H9 (cell line): Measurements from ENCODE around the gene TNPO3. TPM values are rescaled to one million over a fixed set of nuclear protein-coding genes. Genes with fewer than 3 reads are reported as not detected.

Experiments used
- DNase-seq: peaks from one replicate; pipeline ENCODE4 v3.0.0-alpha.2; 2017
- H2AFZ ChIP-seq: one replicate; pipeline ENCODE4 v1.6.1; 2013; ENCODE audit warnings: mild to moderate bottlenecking, low read length, control low read depth, moderate library complexity
- H2AK5ac ChIP-seq: 2 replicates; pipeline ENCODE4 v1.6.1; 2013; ENCODE audit warnings: low read length, control low read depth, mixed read lengths; ENCODE audit not compliant: insufficient read length
- H2BK120ac ChIP-seq: one replicate; pipeline ENCODE4 v1.6.1; 2013; ENCODE audit warnings: low read depth, mild to moderate bottlenecking, low read length, control low read depth, inconsistent platforms; ENCODE audit not compliant: poor library complexity, severe bottlenecking
- H2BK12ac ChIP-seq: 2 replicates; pipeline ENCODE4 v1.6.1; 2013; ENCODE audit warnings: low read length, control low read depth, mixed read lengths, low read depth; ENCODE audit not compliant: insufficient read length
- H2BK15ac ChIP-seq: 2 replicates; pipeline ENCODE4 v1.6.1; 2013; ENCODE audit warnings: low read depth, low read length, control low read depth
- H2BK20ac ChIP-seq: one replicate; pipeline ENCODE4 v1.6.1; 2013; ENCODE audit warnings: low read depth, mild to moderate bottlenecking, low read length, control low read depth, inconsistent platforms; ENCODE audit not compliant: poor library complexity, severe bottlenecking
- H2BK5ac ChIP-seq: 2 replicates; pipeline ENCODE4 v1.6.1; 2013; ENCODE audit warnings: low read length, control low read depth, mixed read lengths; ENCODE audit not compliant: insufficient read length
- H3K14ac ChIP-seq: 2 replicates; pipeline ENCODE4 v1.6.1; 2013; ENCODE audit warnings: low read length, control low read depth; ENCODE audit not compliant: insufficient read depth
- H3K18ac ChIP-seq: 2 replicates; pipeline ENCODE4 v1.6.1; 2013; ENCODE audit warnings: low read depth, mild to moderate bottlenecking, mixed read lengths, low read length, control low read depth; ENCODE audit not compliant: insufficient read length
- H3K23ac ChIP-seq: 2 replicates; pipeline ENCODE4 v1.6.1; 2013; ENCODE audit warnings: low read length, control low read depth, mixed read lengths, low read depth; ENCODE audit not compliant: insufficient read length
- H3K23me2 ChIP-seq: 2 replicates; pipeline ENCODE4 v1.6.1; 2013; ENCODE audit warnings: low read depth, mild to moderate bottlenecking, mixed read lengths, low read length, control low read depth; ENCODE audit not compliant: insufficient read length, poor library complexity, severe bottlenecking
- H3K27ac ChIP-seq: 2 replicates; pipeline ENCODE4 v1.5.1; 2013; ENCODE audit warnings: low read length, control low read depth, mixed read lengths, low read depth; ENCODE audit not compliant: insufficient read length
- H3K27me3 ChIP-seq: 2 replicates; pipeline ENCODE4 v1.6.1; 2013; ENCODE audit warnings: low read length, control low read depth, inconsistent platforms; ENCODE audit not compliant: insufficient read depth
- H3K4ac ChIP-seq: 2 replicates; pipeline ENCODE4 v1.6.1; 2013; ENCODE audit warnings: low read depth, mild to moderate bottlenecking, control low read depth, inconsistent platforms, low read length, moderate library complexity
- H3K4me1 ChIP-seq: 2 replicates; pipeline ENCODE4 v1.6.1; 2013; ENCODE audit warnings: low read length, control low read depth, inconsistent platforms; ENCODE audit not compliant: insufficient read depth
- H3K4me2 ChIP-seq: 2 replicates; pipeline ENCODE4 v1.6.1; 2013; ENCODE audit warnings: low read length, control low read depth, mixed read lengths; ENCODE audit not compliant: insufficient read length, insufficient read depth
- H3K56ac ChIP-seq: 2 replicates; pipeline ENCODE4 v1.6.1; 2013; ENCODE audit warnings: low read depth, mild to moderate bottlenecking, mixed read lengths, low read length, control low read depth; ENCODE audit not compliant: insufficient read length
- H3K79me1 ChIP-seq: 2 replicates; pipeline ENCODE4 v1.6.1; 2013; ENCODE audit warnings: low read depth, mild to moderate bottlenecking, moderate library complexity, low read length, control low read depth, inconsistent platforms; ENCODE audit not compliant: insufficient read depth, poor library complexity, severe bottlenecking
- H3K79me2 ChIP-seq: 2 replicates; pipeline ENCODE4 v1.6.1; 2013; ENCODE audit warnings: low read length, control low read depth, inconsistent platforms; ENCODE audit not compliant: insufficient read depth
- H3K9ac ChIP-seq: 2 replicates; pipeline ENCODE4 v1.6.1; 2013; ENCODE audit warnings: low read length, control low read depth, mixed read lengths; ENCODE audit not compliant: insufficient read length; ENCODE audit errors: extremely low read depth
- H3K9me3 ChIP-seq: one replicate; pipeline ENCODE4 v1.6.1; 2013; ENCODE audit warnings: low read depth, low read length, inconsistent platforms; ENCODE audit not compliant: control insufficient read depth
- H3T11ph ChIP-seq: one replicate; pipeline ENCODE4 v1.6.1; 2013; ENCODE audit warnings: mild to moderate bottlenecking, low read length, control low read depth, inconsistent platforms
- H4K20me1 ChIP-seq: one replicate; pipeline ENCODE4 v1.6.1; 2013; ENCODE audit not compliant: control insufficient read depth, insufficient read length, insufficient read depth
- H4K5ac ChIP-seq: 2 replicates; pipeline ENCODE4 v1.6.1; 2013; ENCODE audit warnings: low read depth, mild to moderate bottlenecking, mixed read lengths, low read length, control low read depth; ENCODE audit not compliant: insufficient read length
- H4K8ac ChIP-seq: replicated peaks from 2 replicates; pipeline ENCODE4 v1.6.1; 2013; ENCODE audit warnings: low read length, control low read depth, mixed read lengths, low read depth; ENCODE audit not compliant: insufficient read length
- H4K91ac ChIP-seq: 2 replicates; pipeline ENCODE4 v1.6.1; 2013; ENCODE audit warnings: low read depth, mild to moderate bottlenecking, moderate library complexity, mixed read lengths, low read length, control low read depth; ENCODE audit not compliant: insufficient read length
- H3K27ac Mint-ChIP-seq, 3 experiments: 2 replicates in 2 of 3; 3 replicates in 1 of 3; pipeline ENCODE4 v1.8.0; 2020 to 2021; ENCODE audit warnings: mixed read lengths in 3 of 3, mild to moderate bottlenecking in 1 of 3, moderate library complexity in 1 of 3
- H3K27me3 Mint-ChIP-seq: 2 replicates; pipeline ENCODE4 v1.8.0; 2021; ENCODE audit warnings: low read depth, mild to moderate bottlenecking, moderate library complexity, mixed read lengths
- H3K36me3 Mint-ChIP-seq, 3 experiments: 2 replicates in 2 of 3; 3 replicates in 1 of 3; pipeline ENCODE4 v1.8.0; 2020 to 2021; ENCODE audit warnings: low read depth in 3 of 3, mixed read lengths in 3 of 3; ENCODE audit not compliant: insufficient read depth in 1 of 3
- H3K4me1 Mint-ChIP-seq, 2 experiments: 2 replicates each; pipeline ENCODE4 v1.8.0; 2020; ENCODE audit warnings: mixed read lengths in 2 of 2
- H3K4me3 Mint-ChIP-seq, 2 experiments: 2 replicates in 1 of 2; 3 replicates in 1 of 2; pipeline ENCODE4 v1.8.0; 2020 to 2021; ENCODE audit warnings: mild to moderate bottlenecking in 2 of 2, mixed read lengths in 2 of 2, moderate library complexity in 1 of 2
- H3K9me3 Mint-ChIP-seq, 2 experiments: 2 replicates in 1 of 2; 3 replicates in 1 of 2; pipeline ENCODE4 v1.8.0; 2020; ENCODE audit warnings: mild to moderate bottlenecking in 2 of 2, mixed read lengths in 2 of 2, moderate library complexity in 1 of 2
- CTCF ChIP-seq: fragments of 200-600 bp; sonication (generic); conservative IDR thresholded peaks from 3 replicates; pipeline ENCODE4 v1.8.0; 2021; ENCODE audit warnings: antibody characterized with exemption, mild to moderate bottlenecking
- WGBS: extraction: QIAGEN DNeasy Blood & Tissue Kit; methylation state at CpG from one replicate; pipeline ENCODE4 v1.1.7; 2013; ENCODE audit warnings: missing lambda C conversion rate, low lambda C conversion rate, mixed read lengths; ENCODE audit not compliant: insufficient read length; ENCODE audit errors: extremely low coverage; 5-methylcytosine and 5-hydroxymethylcytosine counted together
- total RNA-seq: library from RNA; stranded (reverse); gene quantifications from 2 replicates; pipeline ENCODE4 v1.2.1, GENCODE V29; 2021

TNPO3 gene
- total RNA-seq, 1 experiment from 2014 or later: 90.1 TPM

DNA sequence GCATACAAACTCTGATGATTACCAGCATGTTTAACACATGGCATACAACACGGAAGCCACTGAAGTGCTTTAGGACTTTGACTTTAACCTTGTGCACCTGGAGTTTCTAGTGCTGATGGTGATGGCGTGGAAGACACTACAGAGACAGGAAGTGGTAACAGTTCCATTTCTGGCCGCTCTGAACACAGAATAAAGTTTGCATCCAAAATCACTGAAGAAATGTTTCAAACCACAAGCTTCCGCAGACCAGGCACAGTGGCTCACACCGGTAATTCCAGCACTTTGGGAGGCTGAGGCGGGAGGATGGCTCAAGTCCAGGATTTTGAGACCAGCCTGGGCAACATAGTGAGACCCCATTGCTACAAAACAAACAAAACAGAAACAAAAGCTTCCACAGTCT lies 40.3 kb upstream of the TNPO3 start:
- no peak overlapping the region for H4K5ac ChIP-seq
- H4K91ac ChIP-seq: no peak overlapping the region
- H3K79me1 ChIP-seq: no peaks in the 10 kb centered on the region
- H3K23ac ChIP-seq: no peak overlapping the region
- no peak overlapping the region for H3K14ac ChIP-seq
- no peaks in the 10 kb centered on the region for H4K20me1 ChIP-seq
- no peak overlapping the region for H2BK5ac ChIP-seq
- H2BK15ac ChIP-seq: no peak overlapping the region
- no peak overlapping the region for H2BK20ac ChIP-seq
- H3T11ph ChIP-seq: no peak overlapping the region
- Mint-ChIP-seq H3K27ac (no peak overlapping the region), H3K4me1 (peaks cover 5 to 9% of the 10 kb centered on the region in 2 experiments), H3K36me3 (no peaks in the 10 kb centered on the region), H3K9me3 (no peaks in the 10 kb centered on the region), H3K4me3 (no peak overlapping the region), H3K27me3 (peaks cover 5% of the 10 kb centered on the region)
- H2BK12ac ChIP-seq: no peak overlapping the region
- no peaks in the 10 kb centered on the region for H3K4me1 ChIP-seq
- no CpG with 5 or more reads among the region's 6 CpGs for WGBS
- no peak overlapping the region for H3K27ac ChIP-seq
- no peak for DNase-seq
- H3K27me3 ChIP-seq: no peaks in the 10 kb centered on the region
- no peak overlapping the region for H3K18ac ChIP-seq
- no peak overlapping the region for H2AFZ ChIP-seq
- H3K4me2 ChIP-seq: no peak overlapping the region
- H3K56ac ChIP-seq: no peak overlapping the region
- TF ChIP-seq CTCF: no peak
- no peaks in the 10 kb centered on the region for H3K9me3 ChIP-seq
- no peak overlapping the region for H4K8ac ChIP-seq
- H3K9ac ChIP-seq: no peak overlapping the region
- no peaks in the 10 kb centered on the region for H3K79me2 ChIP-seq
- H3K23me2 ChIP-seq: no peaks in the 10 kb centered on the region
- H2AK5ac ChIP-seq: no peak overlapping the region
- H3K4ac ChIP-seq: no peak overlapping the region
- H2BK120ac ChIP-seq: no peak overlapping the region
